Upper lobe of right lung (tissue), 1 donor: ENCODE data around the gene GRM5. TPM values are rescaled to one million over a fixed set of nuclear protein-coding genes. Genes with fewer than 3 reads are reported as not detected.

Experiments used
- ATAC-seq: fragments of 200-7000 bp; cut with Tn5 transposase; one replicate; pipeline ENCODE4 v1.9.1; 2020; ENCODE audit warnings: mild to moderate bottlenecking, moderate library complexity
- DNase-seq: peaks from one replicate; pipeline ENCODE4 v3.0.0-alpha.2; 2020
- H3K27ac ChIP-seq: fragments of 200-600 bp; one replicate; pipeline ENCODE4 v1.8.0; 2022
- H3K27me3 ChIP-seq: fragments of 200-600 bp; one replicate; pipeline ENCODE4 v1.8.0; 2022; ENCODE audit warnings: mild to moderate bottlenecking
- H3K36me3 ChIP-seq: fragments of 200-600 bp; one replicate; pipeline ENCODE4 v1.8.0; 2022
- H3K4me1 ChIP-seq: fragments of 200-600 bp; one replicate; pipeline ENCODE4 v1.8.0; 2022
- H3K4me3 ChIP-seq: fragments of 200-600 bp; one replicate; pipeline ENCODE4 v1.8.0; 2022; ENCODE audit warnings: mild to moderate bottlenecking
- H3K9me3 ChIP-seq: fragments of 200-600 bp; one replicate; pipeline ENCODE4 v1.8.0; 2022
- intact Hi-C: fragments of 100-400 bp; cut with DNase I; formaldehyde crosslinking; loops from one replicate; pipeline ENCODE4 v1.11.0; 2022
- total RNA-seq: library from RNA; stranded (reverse); fragmentation: NEBNext Ultra II Directional; extraction: Animal tissue kit (Norgen Biotek cat#: 25700); gene quantifications from one replicate; pipeline ENCODE4 v1.2.1, GENCODE V29; 2021
- TF ChIP-seq, protein P1 (sequence below): fragments of 200-600 bp; IDR thresholded peaks from one replicate; pipeline ENCODE4 v1.8.0; 2022; ENCODE audit warnings: antibody characterized with exemption
- donor health status: DM: no; HTN: yes; CAD: no; lungs with severe emphysema.

The GRM5 gene
- total RNA-seq, 1 donor from 2014 or later = 0.06 TPM

DNA sequence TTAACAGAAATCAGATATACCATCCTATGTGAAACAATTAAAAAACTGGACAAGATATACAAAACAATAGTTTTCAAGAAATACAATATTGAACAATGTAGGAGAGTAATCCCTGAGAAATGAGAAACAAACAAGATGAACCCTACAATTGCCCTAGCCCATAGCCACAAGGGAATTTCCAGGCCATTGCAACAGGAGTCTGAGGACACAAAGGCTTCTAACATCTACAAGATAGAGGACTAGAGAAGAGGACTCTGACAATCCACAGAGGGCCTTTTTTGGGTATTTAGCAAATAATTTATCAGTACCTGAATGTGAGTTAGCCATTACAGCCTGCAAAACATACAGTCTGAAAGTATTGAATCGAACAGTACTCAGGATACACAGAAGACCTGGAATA, 251.7 kb downstream of the GRM5 start:
- TF ChIP-seq, protein P1, sequence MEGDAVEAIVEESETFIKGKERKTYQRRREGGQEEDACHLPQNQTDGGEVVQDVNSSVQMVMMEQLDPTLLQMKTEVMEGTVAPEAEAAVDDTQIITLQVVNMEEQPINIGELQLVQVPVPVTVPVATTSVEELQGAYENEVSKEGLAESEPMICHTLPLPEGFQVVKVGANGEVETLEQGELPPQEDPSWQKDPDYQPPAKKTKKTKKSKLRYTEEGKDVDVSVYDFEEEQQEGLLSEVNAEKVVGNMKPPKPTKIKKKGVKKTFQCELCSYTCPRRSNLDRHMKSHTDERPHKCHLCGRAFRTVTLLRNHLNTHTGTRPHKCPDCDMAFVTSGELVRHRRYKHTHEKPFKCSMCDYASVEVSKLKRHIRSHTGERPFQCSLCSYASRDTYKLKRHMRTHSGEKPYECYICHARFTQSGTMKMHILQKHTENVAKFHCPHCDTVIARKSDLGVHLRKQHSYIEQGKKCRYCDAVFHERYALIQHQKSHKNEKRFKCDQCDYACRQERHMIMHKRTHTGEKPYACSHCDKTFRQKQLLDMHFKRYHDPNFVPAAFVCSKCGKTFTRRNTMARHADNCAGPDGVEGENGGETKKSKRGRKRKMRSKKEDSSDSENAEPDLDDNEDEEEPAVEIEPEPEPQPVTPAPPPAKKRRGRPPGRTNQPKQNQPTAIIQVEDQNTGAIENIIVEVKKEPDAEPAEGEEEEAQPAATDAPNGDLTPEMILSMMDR = no peak
- no peaks in the 10 kb centered on the region for H3K27me3 ChIP-seq
- intact Hi-C loops = no loop called here
- no peak overlapping the region for H3K27ac ChIP-seq
- H3K4me1 ChIP-seq = no peaks in the 10 kb centered on the region
- no peak overlapping the region for H3K4me3 ChIP-seq
- H3K9me3 ChIP-seq = no peaks in the 10 kb centered on the region
- ATAC-seq (no peak), DNase-seq (no peak)
- H3K36me3 ChIP-seq = no peaks in the 10 kb centered on the region

DNA sequence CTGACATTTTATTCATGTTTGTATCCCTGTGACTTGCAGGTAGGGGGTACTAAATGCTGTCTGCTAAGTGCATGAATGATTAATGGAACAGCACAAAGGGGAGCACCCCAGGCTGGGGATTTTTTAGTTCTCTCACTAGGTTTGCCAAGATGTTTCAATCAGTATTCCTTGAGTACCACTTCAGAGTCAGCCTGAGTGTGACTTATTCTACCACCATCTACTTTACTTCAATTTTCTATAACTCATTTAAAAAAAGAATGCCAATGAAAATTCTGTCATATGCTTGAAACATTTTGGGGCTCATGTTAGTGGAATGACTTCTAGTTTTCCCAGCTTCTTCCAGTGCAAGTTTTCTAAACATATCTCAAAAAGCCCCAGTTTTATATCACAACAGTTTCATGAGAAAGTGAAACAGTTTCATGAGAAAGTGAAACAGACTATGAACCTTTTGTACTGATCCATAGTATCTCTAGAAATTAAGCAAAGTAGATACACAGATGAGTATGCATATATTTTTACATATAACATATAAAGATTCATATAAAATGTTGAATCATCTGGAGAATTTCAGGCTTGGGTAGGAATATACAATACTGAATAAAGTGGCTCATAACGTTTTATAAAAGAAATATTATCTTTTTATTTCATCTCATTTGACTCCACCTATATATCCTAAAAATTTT, 252.4 kb downstream of the GRM5 start:
- no peaks in the 10 kb centered on the region for H3K4me1 ChIP-seq
- no peak overlapping the region for H3K4me3 ChIP-seq

DNA sequence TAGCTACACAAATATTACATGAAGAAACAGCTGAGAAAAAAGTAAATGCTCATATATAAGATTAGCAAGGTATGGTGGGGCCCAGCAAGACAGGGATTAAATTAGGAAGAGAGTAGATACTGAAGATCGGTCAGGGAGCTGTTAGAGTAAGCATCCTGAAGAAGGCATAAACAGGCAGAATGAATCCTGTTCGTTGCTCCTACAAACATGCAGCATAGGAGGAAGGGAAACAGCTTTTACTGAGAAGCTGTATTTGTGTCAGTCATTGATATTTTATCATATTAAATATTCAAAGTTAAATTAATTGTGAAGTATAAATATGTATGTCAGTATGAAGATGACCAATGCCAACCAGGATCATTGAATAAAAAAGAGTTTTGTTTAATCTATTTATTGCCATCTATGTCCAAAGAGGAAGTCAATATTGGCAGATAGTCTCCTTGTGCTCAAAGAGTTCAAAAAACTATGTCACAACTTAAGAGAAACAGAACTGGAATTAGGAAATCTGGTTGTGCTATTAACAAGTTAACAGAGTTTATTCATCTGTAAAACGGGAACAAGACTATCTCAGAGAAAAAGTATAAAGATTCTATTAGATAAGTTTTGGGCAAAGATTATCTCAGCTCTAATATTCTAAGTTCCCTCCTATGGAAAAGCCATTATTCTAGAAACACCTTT, 255.2 kb downstream of the GRM5 start:
- H3K9me3 ChIP-seq = no peaks in the 10 kb centered on the region
- ATAC-seq (no peak), DNase-seq (no peak)
- H3K27me3 ChIP-seq = no peaks in the 10 kb centered on the region
- no peaks in the 10 kb centered on the region for H3K4me1 ChIP-seq
- no peak overlapping the region for H3K27ac ChIP-seq
- no peak overlapping the region for H3K4me3 ChIP-seq
- no peaks in the 10 kb centered on the region for H3K36me3 ChIP-seq
- TF ChIP-seq, protein P1 = no peak
- intact Hi-C loops = no loop called here

More for the DNA sequence above, 252.4 kb downstream of the GRM5 start:
- TF ChIP-seq, protein P1 = no peak
- DNase-seq = no peak
- Histone ChIP-seq H3K9me3 (no peaks in the 10 kb centered on the region), H3K27me3 (no peaks in the 10 kb centered on the region), H3K36me3 (no peaks in the 10 kb centered on the region), H3K27ac (no peak overlapping the region)
- intact Hi-C loops = no loop called here
- no peak for ATAC-seq

GRCh38 chr11:88809126-88809525, 256.7 kb downstream of the GRM5 start:
- ATAC-seq = no peak
- no peak overlapping the region for H3K4me3 ChIP-seq
- TF ChIP-seq, protein P1 = no peak
- H3K9me3 ChIP-seq = no peaks in the 10 kb centered on the region
- H3K4me1 ChIP-seq = no peaks in the 10 kb centered on the region
- no peaks in the 10 kb centered on the region for H3K36me3 ChIP-seq
- H3K27ac ChIP-seq = no peak overlapping the region
- intact Hi-C loops = no loop called here
- no peak for DNase-seq
- H3K27me3 ChIP-seq = no peaks in the 10 kb centered on the region

- Histone ChIP-seq H3K4me3 (no peak overlapping the region), H3K27me3 (no peaks in the 10 kb centered on the region), H3K9me3 (no peaks in the 10 kb centered on the region), H3K4me1 (no peaks in the 10 kb centered on the region), H3K36me3 (no peaks in the 10 kb centered on the region), H3K27ac (no peak overlapping the region)
- intact Hi-C loops = no loop called here
- TF ChIP-seq, protein P1 = no peak
- DNase-seq (no peak), ATAC-seq (no peak)
Observed at GRCh38 chr11:88807349-88807748, 258.4 kb downstream of the GRM5 start.
